BE2C (cell line): Measurements from ENCODE around the gene MAGOH.

Experiments
- DNase-seq: peaks from one replicate; pipeline ENCODE4 v3.0.0-alpha.2; 2020
- H3K27me3 ChIP-seq: fragments of 250-450 bp; sonication (Bioruptor Pico); 2 replicates; pipeline ENCODE4 v1.5.1; 2020; ENCODE audit warnings: mild to moderate bottlenecking
- H3K36me3 ChIP-seq: fragments of 250-450 bp; sonication (Bioruptor Pico); 2 replicates; pipeline ENCODE4 v1.5.1; 2020; ENCODE audit warnings: mild to moderate bottlenecking
- H3K4me1 ChIP-seq: fragments of 250-450 bp; sonication (Bioruptor Pico); 2 replicates; pipeline ENCODE4 v1.5.1; 2020
- H3K4me3 ChIP-seq: 2 replicates; pipeline ENCODE4 v1.5.1; 2011; ENCODE audit warnings: low read depth, low read length
- H3K9me3 ChIP-seq: fragments of 250-450 bp; sonication (Bioruptor Pico); 2 replicates; pipeline ENCODE4 v1.5.1; 2020
- CTCF ChIP-seq: IDR thresholded peaks from 2 replicates; pipeline ENCODE4 v1.5.1; 2012; ENCODE audit warnings: mild to moderate bottlenecking, low read depth, low read length

MAGOH gene

DNA sequence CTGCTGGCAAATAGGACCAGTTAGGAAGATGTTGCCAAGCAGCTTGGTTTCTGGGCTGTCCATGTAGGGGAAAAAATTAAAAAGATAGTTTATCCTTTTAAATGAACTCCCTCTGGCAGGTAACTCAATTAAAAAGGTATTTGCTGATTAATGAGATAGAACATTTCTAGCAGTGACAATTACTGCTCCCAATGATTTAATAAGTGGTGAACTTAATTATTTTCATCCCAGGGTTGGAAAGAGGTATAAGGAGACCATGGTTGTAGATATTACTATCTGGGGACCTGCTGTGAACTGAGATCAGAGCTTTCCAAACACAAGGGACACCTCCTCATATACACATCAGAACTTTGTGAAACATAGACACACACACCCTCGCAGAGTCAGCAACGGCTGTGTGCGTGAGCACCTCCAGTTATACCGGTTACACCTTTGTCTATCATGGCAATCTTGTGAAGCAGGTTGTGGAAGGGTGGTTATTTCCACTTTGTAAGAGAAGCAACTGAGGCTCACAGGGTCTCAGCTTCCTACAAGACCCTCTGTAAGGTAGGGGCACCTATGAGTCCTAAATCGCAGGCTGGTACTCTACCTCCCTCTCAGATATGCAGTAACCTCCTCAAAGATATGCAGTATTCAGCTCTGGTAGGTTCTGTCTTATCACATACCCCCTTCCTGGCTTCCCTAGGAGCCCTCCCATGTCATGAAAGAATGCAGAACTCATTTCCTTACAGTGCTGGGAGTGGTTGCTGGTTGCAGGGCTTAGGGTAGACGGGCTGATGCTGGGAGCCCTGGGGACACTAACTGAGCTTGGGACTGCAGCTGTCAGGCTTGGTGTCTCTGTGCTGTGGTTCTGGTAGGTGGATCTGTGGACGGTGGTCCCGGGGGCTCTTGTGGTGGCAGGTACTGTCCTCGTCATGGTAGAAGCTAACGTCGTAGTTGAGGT is 18.5 kb upstream of the MAGOH start:
- Histone ChIP-seq H3K9me3 (no peaks in the 10 kb centered on the region), H3K27me3 (no peaks in the 10 kb centered on the region), H3K4me1 (no peaks in the 10 kb centered on the region), H3K4me3 (no peak overlapping the region), H3K36me3 (peaks cover 10% of the 10 kb centered on the region)
- TF ChIP-seq CTCF, result no peak
- DNase-seq, result no peak

- H3K36me3 ChIP-seq, result peaks cover 13% of the 10 kb centered on the region
- no peaks in the 10 kb centered on the region for H3K4me1 ChIP-seq
- H3K9me3 ChIP-seq, result no peaks in the 10 kb centered on the region
- no peak for DNase-seq
- no peak for TF ChIP-seq CTCF
- no peaks in the 10 kb centered on the region for H3K27me3 ChIP-seq
- H3K4me3 ChIP-seq, result no peak overlapping the region
Measured at GRCh38 chr1:53255031-53255430, 16.7 kb upstream of the MAGOH start.

DNA sequence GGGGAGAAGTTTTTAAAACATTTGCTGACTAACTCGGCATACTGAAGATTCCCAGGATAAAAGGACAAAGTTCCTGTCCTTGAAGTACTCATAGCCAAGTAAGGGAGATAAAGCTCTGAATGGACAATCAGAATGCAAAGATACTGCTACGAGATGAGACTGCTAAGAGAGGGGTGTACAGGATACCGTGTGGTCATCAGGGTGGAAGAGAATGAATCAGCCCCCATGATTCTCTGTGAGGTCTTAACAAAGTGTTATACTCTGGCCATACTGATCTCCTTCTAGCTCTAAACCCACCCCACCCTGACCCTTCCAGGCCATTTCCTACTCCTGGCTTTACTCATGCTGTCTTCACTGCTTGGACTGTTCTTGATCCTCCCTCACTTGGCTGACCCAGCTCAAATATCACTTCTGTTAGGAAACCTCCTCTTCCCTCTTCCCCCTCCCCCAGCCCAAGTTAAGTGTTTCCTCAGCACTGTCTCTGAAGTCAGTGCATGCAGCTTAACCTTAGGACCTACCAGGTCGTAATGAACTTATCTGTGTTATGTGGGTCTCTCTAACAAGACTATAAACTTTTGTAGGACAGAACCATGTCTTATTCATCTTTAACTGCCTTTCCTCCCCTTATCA is 15.8 kb upstream of the MAGOH start:
- Histone ChIP-seq H3K4me1 (no peaks in the 10 kb centered on the region), H3K36me3 (peaks cover 13% of the 10 kb centered on the region), H3K9me3 (no peaks in the 10 kb centered on the region), H3K4me3 (no peak overlapping the region), H3K27me3 (no peaks in the 10 kb centered on the region)
- no peak for TF ChIP-seq CTCF
- DNase-seq, result no peak

DNA sequence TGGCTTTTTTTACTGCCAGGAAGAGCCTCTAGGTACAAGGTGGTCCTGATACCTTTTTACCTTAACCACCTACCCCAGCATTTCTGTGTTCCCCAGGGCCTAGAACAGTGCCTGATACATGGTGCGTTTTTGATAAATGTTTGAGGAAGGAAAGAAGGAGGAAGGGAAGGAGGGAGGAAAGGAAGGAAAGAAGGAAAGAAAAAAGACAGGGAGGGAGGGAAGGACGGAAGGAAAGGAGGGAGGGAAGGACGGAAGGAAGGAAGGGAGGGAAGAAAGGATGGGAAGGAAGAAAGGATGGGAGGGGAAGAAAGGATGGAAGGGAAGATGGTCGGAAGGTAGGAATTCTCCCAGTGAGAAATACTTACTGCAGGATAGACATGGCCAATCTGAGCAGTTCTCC is 12.0 kb upstream of the MAGOH start:
- Histone ChIP-seq H3K36me3 (peaks cover 8% of the 10 kb centered on the region), H3K27me3 (no peaks in the 10 kb centered on the region)
- DNase-seq, result no peak

GRCh38 chr1:53249706-53250105 is 11.4 kb upstream of the MAGOH start:
- H3K4me3 ChIP-seq, result no peak overlapping the region
- H3K9me3 ChIP-seq, result no peaks in the 10 kb centered on the region
- H3K36me3 ChIP-seq, result peaks cover 2% of the 10 kb centered on the region
- DNase-seq, result no peak
- H3K4me1 ChIP-seq, result no peaks in the 10 kb centered on the region
- H3K27me3 ChIP-seq, result no peaks in the 10 kb centered on the region
- TF ChIP-seq CTCF, result no peak

More for the DNA sequence above, 12.0 kb upstream of the MAGOH start:
- no peak for TF ChIP-seq CTCF
- Histone ChIP-seq H3K4me3 (no peak overlapping the region), H3K4me1 (no peaks in the 10 kb centered on the region), H3K9me3 (no peaks in the 10 kb centered on the region)
